Adipose tissue (tissue), 3 donors: ENCODE results near the gene NPAS3. TPM values are rescaled to one million over a fixed set of nuclear protein-coding genes. Genes with fewer than 3 reads are reported as not detected.

Experiments used
- H3K27ac ChIP-seq: one replicate; pipeline ENCODE4 v1.5.1; 2013; ENCODE audit warnings: low read depth, low read length
- WGBS, 3 donors: extraction: QIAGEN DNeasy Blood & Tissue Kit; methylation state at CpG; one replicate each; pipeline ENCODE4 v1.1.7; 2013; 5-methylcytosine and 5-hydroxymethylcytosine counted together
- polyA plus RNA-seq, 3 donors: library from polyadenylated mRNA; stranded (reverse); fragments of 200-250 nt; gene quantifications; one replicate each; pipeline ENCODE4 v1.2.3, GENCODE V29; 2013
- donor health status: healthy with polysubstance abuse.
- donor health status: Bipolar disorder and iron deficiency.
- donor health status: healthy.

NPAS3 gene
- polyA plus RNA-seq, 3 donors, result 0.26 to 2.8 (median 0.51) TPM

DNA sequence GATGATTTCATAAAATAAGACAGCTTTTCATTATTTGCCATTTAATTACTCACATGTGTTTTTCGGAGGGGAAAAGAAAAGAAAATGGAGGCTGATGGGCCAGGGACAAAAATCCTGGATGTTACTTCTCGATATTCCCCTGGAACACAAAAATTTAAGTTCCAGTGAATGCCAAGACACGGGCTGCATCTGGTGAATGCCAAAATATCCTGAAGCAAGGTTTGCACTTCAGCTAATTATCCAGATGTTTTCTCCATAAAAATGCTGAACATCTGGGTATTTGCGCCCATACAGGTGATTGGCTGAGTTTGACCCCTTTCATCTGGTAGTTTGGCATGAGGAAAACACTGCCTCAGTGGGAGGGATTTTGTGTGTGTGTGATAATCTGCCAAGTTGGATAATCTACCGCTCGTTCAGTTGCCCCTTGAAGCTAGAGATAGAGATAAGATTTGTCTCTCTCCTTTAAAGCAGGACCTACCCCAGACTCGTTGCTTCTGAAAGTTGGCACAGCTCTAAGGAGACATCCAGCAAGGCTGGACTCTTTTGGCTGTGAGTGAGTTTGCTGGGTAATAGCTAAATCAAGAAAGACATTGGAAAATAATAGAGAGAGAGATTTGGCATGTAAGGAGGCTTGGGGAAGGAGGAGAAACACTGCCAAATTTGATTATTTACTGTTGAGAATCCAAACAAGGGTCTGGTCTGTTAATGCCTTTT, 622.2 kb downstream of the NPAS3 start:
- WGBS, 3 donors, result 79 to 84% (median 80%) methylated on average over 7 of the region's 7 CpGs
- no peak overlapping the region for H3K27ac ChIP-seq

DNA sequence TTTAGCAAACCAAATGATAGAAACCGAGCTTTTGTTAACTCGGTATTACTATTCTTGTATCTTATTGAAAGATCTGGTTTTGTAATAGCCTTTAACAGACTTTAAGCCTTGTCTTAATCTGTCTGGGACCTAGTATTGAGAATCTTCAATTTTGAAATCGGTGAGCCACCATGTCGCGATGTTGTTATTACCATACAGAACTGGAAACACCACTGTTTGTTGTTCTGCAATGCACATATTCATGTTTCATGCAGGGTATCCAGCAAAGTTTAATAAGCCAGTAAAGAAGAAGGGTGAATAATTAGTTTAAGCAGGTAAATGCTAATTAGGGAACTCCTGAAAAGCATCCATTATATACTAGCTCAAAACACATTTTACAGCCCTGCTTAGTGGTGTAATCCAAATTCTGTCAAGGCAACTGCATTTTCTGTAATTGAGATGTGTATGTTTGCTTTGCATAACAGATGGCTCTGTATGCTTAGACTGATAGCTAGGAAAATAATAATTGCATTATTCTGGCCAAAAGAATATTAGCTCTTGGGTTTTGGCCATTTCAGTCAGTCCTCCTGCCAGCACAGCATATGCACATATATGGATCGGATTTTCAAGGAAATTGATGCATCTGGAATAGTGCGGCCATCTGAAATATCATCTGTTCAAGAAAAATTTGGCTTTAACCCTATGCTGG, 623.0 kb downstream of the NPAS3 start:
- H3K27ac ChIP-seq, result no peak overlapping the region
- 70 to 89% (median 86%) methylated on average over 7 of the region's 7 CpGs for WGBS, 3 donors

DNA sequence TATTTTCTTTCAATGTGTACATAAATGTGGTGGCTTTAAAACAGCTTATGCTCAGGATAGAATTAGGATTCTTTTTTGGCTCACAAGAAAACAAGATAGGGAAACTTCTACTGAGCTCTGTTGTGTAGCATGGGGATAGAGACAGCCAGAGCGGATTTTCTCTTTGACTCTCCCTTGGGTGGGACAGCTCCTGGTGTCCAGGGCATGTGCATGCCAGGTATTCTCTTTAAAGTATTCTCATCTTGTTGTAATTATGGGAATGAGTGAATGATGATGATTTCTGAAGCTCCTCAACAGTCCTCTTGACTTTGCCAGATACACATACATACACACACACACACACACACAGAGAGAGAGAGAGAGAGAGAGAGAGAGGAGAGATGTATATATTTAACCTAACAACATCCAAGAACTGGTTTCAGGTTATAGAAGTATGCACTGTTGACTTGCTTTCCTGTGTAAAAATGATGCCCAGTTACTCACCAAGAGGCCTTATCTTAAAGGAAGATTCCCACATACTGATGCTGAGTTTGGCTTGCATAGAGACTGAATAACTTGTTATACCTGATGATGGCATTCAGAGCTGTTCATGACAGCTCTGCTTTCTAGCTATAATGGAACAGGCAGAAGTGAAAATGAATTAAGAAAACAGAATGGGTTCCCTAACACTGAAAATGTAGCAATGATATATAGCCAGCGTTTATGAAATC, 624.7 kb downstream of the NPAS3 start:
- 77 to 87% (median 85%) methylated on average over 2 of the region's 2 CpGs for WGBS, 3 donors
- no peak overlapping the region for H3K27ac ChIP-seq

- WGBS, 3 donors, result 77 to 81% (median 79%) methylated on average over 1 of the region's 1 CpG
- H3K27ac ChIP-seq, result no peak overlapping the region
These were observed 625.2 kb downstream of the NPAS3 start for GRCh38 chr14:33563901-33564197.

DNA sequence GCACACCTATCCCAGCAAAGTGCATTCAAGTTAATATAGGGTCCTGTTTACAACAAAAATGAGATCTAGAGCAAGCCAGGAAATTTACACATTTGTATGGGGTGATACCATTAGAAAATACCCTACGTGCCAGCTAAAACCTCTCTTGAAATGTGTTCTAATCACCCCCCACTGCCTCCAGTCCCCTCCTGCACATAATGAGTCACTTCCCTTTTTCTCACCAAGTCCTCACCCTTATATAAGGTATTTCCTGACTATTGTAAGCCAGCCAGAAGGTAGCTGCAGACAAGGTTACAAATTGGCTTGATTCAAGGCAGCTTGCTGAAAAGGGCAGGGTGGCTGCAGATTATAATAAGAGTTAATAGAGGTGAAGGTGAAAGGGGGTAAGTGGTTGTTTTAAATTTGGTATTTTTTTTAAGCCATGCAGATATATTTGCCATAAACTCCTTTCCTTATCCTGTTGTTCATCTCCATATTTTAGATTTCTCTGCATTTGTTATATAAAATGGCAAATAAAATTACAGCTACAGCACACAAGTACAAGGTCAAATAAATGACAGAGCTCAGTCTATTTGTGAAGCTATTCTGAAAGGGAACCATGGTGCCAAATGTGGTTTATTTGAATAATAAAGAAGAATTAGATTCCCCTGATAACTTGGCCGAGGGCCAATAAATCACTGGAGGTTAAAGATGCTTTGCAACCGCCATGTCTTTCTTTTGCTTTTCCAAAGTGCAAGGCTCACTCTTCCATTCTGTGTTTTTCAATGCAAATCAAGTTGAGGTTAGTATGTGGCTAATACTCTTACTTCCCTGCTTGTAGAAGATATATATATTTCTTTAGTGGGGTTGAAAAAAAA, 626.3 kb downstream of the NPAS3 start:
- WGBS, 3 donors, result 62 to 84% (median 63%) methylated on average over 3 of the region's 3 CpGs
- H3K27ac ChIP-seq, result no peak overlapping the region

- WGBS, 3 donors, result 58 to 94% (median 92%) methylated on average over 9 of the region's 9 CpGs
These were observed 627.4 kb downstream of the NPAS3 start for GRCh38 chr14:33566082-33566481.

DNA sequence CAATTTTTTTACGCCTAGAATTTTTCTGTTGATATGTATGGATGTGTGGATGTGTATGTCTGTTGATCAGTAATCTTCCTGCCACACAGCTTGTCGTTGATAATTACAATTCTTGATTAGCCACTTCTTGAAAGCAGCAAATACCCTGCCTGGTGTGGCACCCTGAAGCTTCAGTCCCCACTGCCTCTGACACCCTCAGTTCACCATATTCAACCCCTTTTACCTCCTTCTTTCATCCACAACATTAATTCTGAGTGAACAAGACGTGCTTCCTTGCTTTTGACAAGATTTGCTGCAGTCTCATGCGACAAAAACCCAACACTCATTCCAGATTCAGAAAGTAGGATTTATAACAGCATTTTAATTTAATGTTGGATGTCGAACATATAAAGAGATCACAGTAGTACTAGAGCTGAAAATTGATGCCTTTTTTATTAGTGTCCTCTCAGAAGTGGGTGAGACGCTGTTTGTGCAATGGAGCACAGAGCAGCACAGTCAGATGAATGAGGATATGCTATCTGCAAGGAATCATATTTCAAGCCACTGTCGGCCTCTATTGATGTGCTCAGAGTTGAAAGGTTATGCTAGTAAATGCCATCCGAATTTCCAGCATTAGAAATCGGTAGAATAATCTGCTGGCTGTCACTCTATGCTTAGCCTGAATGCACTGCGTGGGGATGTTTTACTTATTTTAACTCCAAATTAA, 628.5 kb downstream of the NPAS3 start:
- WGBS, 3 donors, result 61 to 79% (median 75%) methylated on average over 10 of the region's 10 CpGs

More at GRCh38 chr14:33566082-33566481, 627.4 kb downstream of the NPAS3 start:
- no peak overlapping the region for H3K27ac ChIP-seq

DNA sequence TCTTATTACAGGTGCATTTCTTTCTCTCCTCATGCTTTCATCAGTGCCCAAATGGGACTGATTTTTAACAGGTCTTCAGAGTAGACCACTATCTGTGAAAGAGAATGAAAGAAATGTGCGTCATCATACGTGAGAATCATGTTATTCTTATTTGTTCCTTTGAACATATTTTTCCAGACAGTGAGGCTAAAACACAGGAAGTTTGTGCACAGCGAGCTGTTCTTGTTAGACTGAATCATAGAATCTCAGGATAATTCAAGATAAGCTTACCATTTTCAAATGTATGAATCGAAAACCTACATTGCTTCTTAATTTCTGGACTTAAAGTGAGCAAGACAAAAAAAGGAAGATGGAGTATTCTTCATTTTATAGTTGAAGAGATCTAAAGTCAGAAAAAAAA, 629.1 kb downstream of the NPAS3 start:
- 67 to 79% (median 71%) methylated on average over 4 of the region's 4 CpGs for WGBS, 3 donors
- no peak overlapping the region for H3K27ac ChIP-seq

More for the DNA sequence above, 628.5 kb downstream of the NPAS3 start:
- no peak overlapping the region for H3K27ac ChIP-seq

- no peak overlapping the region for H3K27ac ChIP-seq
- WGBS, 3 donors, result 79 to 88% (median 85%) methylated on average over 3 of the region's 3 CpGs
These were observed 630.4 kb downstream of the NPAS3 start for GRCh38 chr14:33568935-33569579.

DNA sequence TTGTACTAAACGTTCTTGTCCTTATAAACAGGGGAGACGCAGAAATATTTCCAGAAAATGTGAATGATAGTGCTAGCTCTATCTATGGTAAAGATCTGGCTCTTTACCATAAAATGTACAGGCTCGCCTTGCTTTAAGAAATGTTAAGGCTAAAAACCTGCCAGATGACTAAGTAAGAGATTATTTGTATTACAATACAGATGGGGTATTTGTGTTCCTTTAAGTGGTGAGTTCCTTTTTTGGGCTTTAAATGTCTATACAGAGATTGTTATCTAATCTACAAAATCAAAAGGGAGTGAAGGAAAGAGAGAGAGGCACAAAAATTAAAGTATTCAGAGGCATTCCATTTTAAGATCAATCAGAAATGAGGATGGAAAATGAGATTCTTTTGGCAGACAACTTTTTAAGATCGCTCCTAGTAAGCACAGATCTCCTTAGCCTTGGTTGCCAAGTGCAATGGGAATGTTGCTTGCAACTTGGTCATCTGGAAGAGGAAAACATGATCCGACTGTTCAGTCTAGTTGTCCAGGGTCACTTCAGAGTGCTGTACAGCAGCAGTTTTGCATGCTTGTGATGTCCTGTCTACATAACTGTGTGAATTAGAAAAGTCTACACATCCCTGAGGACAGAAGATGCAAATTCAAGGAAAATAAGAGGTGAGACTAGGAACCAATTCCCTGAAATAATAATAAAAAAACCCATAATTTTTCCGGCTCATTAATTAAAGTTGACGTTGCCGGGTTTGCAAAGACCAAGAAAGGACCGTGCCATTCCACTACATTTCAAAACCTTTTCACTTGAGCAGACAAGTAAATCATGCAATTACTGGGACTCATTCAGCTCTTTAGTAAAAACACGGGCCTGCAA, 631.4 kb downstream of the NPAS3 start:
- WGBS, 3 donors, result 78 to 88% (median 84%) methylated on average over 10 of the region's 10 CpGs
- H3K27ac ChIP-seq, result no peak overlapping the region

- H3K27ac ChIP-seq, result no peak overlapping the region
- 54 to 63% (median 59%) methylated on average over 5 of the region's 5 CpGs for WGBS, 3 donors
These were observed 632.1 kb downstream of the NPAS3 start for GRCh38 chr14:33570694-33571310.

- no peak overlapping the region for H3K27ac ChIP-seq
- 65 to 82% (median 80%) methylated on average over 3 of the region's 3 CpGs for WGBS, 3 donors
These were observed 634.7 kb downstream of the NPAS3 start for GRCh38 chr14:33573301-33573880.

DNA sequence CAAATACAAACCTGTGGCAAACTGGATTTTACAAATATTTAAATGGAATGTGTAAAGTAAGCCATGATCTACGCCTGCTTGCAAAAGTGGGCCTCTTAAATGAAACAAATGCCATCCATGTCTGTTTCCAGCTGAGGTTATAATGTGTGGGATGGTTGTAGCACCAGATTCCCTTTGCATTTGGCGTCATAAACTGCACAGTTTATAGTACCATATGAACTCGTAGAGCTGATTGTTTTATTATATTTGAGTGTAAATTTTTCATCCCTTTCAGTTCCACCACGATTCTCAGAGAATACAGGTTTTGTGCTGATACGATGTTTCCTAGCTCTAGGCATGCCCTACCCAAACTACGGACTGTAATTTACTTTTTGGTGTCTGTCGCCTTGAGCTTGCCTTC, 637.3 kb downstream of the NPAS3 start:
- WGBS, 3 donors, result 68 to 91% (median 86%) methylated on average over 7 of the region's 7 CpGs

DNA sequence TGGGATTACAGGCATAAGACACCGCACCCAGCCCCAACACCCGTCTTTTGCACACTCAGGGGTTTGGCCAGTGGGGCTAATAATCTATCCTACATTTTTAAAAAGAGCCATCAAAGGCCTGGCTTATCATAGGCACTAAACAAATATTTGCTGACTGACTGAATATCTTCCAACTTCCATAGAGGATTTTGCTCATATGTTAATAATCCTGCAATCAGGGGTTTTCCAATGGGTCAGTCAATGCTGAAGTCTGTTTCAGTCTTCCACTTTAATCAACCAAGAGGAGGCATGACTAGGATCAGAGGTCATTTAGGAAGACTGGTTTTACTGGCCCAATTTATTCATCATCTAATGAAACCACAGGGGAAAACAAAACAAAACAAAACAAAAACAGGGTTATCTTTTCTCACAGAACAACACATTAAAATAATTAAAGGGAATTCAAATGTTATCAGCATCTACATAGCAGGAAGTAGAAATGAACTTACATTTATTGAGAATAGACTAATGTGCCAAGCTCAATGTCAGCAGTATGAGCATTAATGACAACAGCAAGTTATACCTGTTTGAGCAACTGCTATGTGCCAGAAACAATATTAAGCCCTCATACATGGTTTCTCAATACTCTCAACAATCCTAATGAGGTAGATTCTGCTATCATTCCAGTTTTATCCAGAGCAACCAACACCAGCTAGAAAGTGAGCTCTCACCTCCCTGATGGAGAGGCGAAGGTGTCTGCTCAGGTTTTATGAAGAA, 640.0 kb downstream of the NPAS3 start:
- WGBS, 3 donors, result 72 to 91% (median 83%) methylated on average over 3 of the region's 3 CpGs

More for the DNA sequence above, 637.3 kb downstream of the NPAS3 start:
- H3K27ac ChIP-seq, result no peak overlapping the region

DNA sequence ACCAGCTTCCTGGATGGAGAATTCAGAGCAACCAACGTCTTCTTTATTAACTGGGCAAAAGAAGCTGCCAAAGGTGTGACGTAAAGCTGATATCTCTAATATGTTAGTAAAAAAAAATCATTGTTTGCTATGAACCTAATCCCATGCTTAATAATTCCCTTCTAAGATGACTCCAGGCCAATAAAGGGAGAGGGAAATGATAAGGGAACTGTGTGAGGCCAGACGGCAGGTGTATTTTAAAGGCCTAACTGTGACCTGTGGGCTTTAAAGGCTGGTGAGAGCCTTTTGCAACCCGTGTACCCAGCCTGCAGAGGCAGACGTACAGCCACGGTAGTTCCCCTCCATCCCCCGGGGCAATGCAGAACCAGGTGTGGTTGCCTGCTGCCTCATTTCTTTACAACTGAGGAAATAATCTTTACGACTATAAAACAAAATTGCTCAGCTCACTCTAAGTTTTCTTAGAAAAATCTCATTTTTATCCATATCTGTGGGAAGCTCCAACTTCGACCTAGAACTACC, 641.6 kb downstream of the NPAS3 start:
- WGBS, 3 donors, result 71 to 76% (median 74%) methylated on average over 9 of the region's 9 CpGs
- H3K27ac ChIP-seq, result no peak overlapping the region

More for the DNA sequence above, 640.0 kb downstream of the NPAS3 start:
- H3K27ac ChIP-seq, result no peak overlapping the region
